Tibial artery (tissue), 4 donors: ENCODE measurements around the gene LIX1.

Experiments used
- DNase-seq, 2 donors: peaks; one replicate each; pipeline ENCODE4 v3.0.0-alpha.2; 2019
- H3K27ac ChIP-seq, 2 donors: fragments of 200-600 bp; sonication (generic) in 1 of 2; 1 replicate in 1 of 2; 2 replicates in 1 of 2; pipeline ENCODE4 v1.5.1; 2018 to 2019; ENCODE audit warnings: mild to moderate bottlenecking in 1 of 2
- H3K27me3 ChIP-seq, 2 donors: fragments of 200-600 bp; sonication (generic) in 1 of 2; one replicate each; pipeline versions ENCODE4 v1.5.1 to v1.6.0; 2016 to 2019
- H3K36me3 ChIP-seq, 3 donors: fragments of 200-600 bp; sonication (generic) in 2 of 3; one replicate each; pipeline ENCODE4 v1.5.1; 2016 to 2019; ENCODE audit warnings: mild to moderate bottlenecking in 2 of 3
- H3K4me1 ChIP-seq, 4 donors: fragments of 200-600 bp; sonication (generic) in 2 of 4; 1 replicate in 3 of 4; 2 replicates in 1 of 4; pipeline ENCODE4 v1.5.1; 2016 to 2019
- H3K4me3 ChIP-seq, 2 donors: fragments of 200-600 bp; sonication (generic) in 1 of 2; 1 replicate in 1 of 2; 2 replicates in 1 of 2; pipeline ENCODE4 v1.5.1; 2018 to 2019; ENCODE audit warnings: mild to moderate bottlenecking in 2 of 2
- H3K9me3 ChIP-seq, 3 donors: fragments of 200-600 bp; sonication (generic) in 1 of 3; one replicate each; pipeline ENCODE4 v1.5.1; 2016 to 2019
- intact Hi-C: fragments of 100-400 bp; cut with DNase I; formaldehyde crosslinking; loops from one replicate; pipeline ENCODE4 v1.15.0; 2023; ENCODE audit warnings: low total_unique reads
- TF ChIP-seq, protein P1 (sequence below), 2 experiments: fragments of 200-600 bp in 1 of 2; fragments of 450-650 bp in 1 of 2; IDR thresholded peaks; one replicate each; pipeline ENCODE4 v1.5.1; 2017 to 2019; ENCODE audit warnings: antibody characterized with exemption in 2 of 2, mild to moderate bottlenecking in 1 of 2, moderate library complexity in 1 of 2

The LIX1 gene

GRCh38 chr5:97096846-97097245 lies 45.6 kb downstream of the LIX1 start:
- Histone ChIP-seq H3K27me3 (no peaks in the 10 kb centered on the region), H3K27ac (no peak overlapping the region), H3K4me3 (no peak overlapping the region), H3K4me1 (peaks cover 0 to 9% (median 3%) of the 10 kb centered on the region in 4 donors), H3K9me3 (no peaks in the 10 kb centered on the region), H3K36me3 (no peaks in the 10 kb centered on the region)
- TF ChIP-seq, protein P1, sequence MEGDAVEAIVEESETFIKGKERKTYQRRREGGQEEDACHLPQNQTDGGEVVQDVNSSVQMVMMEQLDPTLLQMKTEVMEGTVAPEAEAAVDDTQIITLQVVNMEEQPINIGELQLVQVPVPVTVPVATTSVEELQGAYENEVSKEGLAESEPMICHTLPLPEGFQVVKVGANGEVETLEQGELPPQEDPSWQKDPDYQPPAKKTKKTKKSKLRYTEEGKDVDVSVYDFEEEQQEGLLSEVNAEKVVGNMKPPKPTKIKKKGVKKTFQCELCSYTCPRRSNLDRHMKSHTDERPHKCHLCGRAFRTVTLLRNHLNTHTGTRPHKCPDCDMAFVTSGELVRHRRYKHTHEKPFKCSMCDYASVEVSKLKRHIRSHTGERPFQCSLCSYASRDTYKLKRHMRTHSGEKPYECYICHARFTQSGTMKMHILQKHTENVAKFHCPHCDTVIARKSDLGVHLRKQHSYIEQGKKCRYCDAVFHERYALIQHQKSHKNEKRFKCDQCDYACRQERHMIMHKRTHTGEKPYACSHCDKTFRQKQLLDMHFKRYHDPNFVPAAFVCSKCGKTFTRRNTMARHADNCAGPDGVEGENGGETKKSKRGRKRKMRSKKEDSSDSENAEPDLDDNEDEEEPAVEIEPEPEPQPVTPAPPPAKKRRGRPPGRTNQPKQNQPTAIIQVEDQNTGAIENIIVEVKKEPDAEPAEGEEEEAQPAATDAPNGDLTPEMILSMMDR (IDR thresholded peaks at IDR 0.05): no peak
- DNase-seq: no peak
- intact Hi-C loops: no loop called here

DNA sequence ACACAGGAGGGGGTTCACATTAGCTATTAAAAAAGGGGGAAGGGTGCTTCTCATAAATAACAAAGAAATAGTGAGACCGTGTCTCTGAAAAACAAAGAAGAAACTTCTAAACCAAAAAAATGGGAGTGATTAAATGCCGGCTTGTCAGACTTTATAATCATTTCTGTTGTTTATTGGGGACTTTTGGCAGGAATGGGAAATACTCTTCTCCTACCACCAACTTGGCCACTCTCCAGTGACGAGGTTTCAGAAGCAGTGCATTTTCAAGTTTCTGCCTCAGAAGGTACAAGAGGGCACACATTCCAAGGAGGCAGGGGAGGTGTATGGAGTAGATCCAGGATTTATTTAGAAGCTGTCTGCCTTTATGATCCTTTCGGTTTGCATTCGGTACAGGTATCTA lies 46.2 kb downstream of the LIX1 start:
- peaks cover 0 to 9% (median 3%) of the 10 kb centered on the region in 4 donors for H3K4me1 ChIP-seq
- H3K36me3 ChIP-seq: no peaks in the 10 kb centered on the region
- no peak for DNase-seq
- no peak overlapping the region for H3K27ac ChIP-seq
- no peak overlapping the region for H3K4me3 ChIP-seq
- H3K27me3 ChIP-seq: no peaks in the 10 kb centered on the region
- intact Hi-C loops: no loop called here
- TF ChIP-seq, protein P1 (IDR thresholded peaks at IDR 0.05): no peak
- no peaks in the 10 kb centered on the region for H3K9me3 ChIP-seq

- intact Hi-C loops: no loop called here
- Histone ChIP-seq H3K4me3 (no peak overlapping the region), H3K36me3 (no peaks in the 10 kb centered on the region), H3K9me3 (no peaks in the 10 kb centered on the region), H3K4me1 (peaks cover 0 to 9% (median 3%) of the 10 kb centered on the region in 4 donors), H3K27ac (no peak overlapping the region), H3K27me3 (no peaks in the 10 kb centered on the region)
- TF ChIP-seq, protein P1 (IDR thresholded peaks at IDR 0.05): no peak
- no peak for DNase-seq
Measured at GRCh38 chr5:97095318-97095732, 47.1 kb downstream of the LIX1 start.

- TF ChIP-seq, protein P1 (IDR thresholded peaks at IDR 0.05): no peak
- Histone ChIP-seq H3K27me3 (no peaks in the 10 kb centered on the region), H3K4me1 (peaks cover 0 to 9% (median 3%) of the 10 kb centered on the region in 4 donors), H3K36me3 (no peaks in the 10 kb centered on the region), H3K27ac (no peak overlapping the region), H3K4me3 (no peak overlapping the region), H3K9me3 (no peaks in the 10 kb centered on the region)
- no peak for DNase-seq
- intact Hi-C loops: no loop called here
Measured at GRCh38 chr5:97094579-97095317, 47.7 kb downstream of the LIX1 start.

GRCh38 chr5:97093193-97093592 lies 49.2 kb downstream of the LIX1 start:
- Histone ChIP-seq H3K36me3 (no peaks in the 10 kb centered on the region), H3K27ac (no peak overlapping the region), H3K9me3 (no peaks in the 10 kb centered on the region), H3K4me3 (no peak overlapping the region), H3K27me3 (no peaks in the 10 kb centered on the region), H3K4me1 (no peaks in the 10 kb centered on the region)
- intact Hi-C loops: no loop called here
- TF ChIP-seq, protein P1 (IDR thresholded peaks at IDR 0.05): no peak
- no peak for DNase-seq
